ENCODE results near the gene PLA2G4E.

Gene PLA2G4E

DNA sequence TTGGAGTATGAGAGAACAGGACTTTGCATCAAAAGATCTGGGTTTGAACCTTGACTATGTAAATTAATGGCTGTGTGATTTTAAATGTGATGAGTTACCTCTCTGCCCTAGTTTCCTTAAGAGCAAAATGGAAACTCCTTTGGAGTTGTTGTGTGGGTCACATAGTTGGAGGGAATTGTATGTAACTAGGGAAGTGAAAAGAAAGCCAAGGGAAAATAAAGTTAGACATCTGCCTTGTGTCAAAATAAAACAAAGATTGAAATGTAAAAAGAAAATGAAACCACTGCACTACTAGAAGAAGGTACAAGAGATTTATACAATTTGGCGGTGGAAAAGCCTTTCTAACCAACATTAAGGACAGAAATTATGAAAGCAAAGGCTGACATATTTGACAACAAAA lies 46.8 kb downstream of the PLA2G4E start:
- TF ChIP-seq, protein P1, sequence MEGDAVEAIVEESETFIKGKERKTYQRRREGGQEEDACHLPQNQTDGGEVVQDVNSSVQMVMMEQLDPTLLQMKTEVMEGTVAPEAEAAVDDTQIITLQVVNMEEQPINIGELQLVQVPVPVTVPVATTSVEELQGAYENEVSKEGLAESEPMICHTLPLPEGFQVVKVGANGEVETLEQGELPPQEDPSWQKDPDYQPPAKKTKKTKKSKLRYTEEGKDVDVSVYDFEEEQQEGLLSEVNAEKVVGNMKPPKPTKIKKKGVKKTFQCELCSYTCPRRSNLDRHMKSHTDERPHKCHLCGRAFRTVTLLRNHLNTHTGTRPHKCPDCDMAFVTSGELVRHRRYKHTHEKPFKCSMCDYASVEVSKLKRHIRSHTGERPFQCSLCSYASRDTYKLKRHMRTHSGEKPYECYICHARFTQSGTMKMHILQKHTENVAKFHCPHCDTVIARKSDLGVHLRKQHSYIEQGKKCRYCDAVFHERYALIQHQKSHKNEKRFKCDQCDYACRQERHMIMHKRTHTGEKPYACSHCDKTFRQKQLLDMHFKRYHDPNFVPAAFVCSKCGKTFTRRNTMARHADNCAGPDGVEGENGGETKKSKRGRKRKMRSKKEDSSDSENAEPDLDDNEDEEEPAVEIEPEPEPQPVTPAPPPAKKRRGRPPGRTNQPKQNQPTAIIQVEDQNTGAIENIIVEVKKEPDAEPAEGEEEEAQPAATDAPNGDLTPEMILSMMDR (IDR thresholded peaks at IDR 0.05; ENCODE audit: low read depth, low read length) = no peak
- no peak overlapping the region for H3K4me3 ChIP-seq (ENCODE audit: low read depth, low read length)

DNA sequence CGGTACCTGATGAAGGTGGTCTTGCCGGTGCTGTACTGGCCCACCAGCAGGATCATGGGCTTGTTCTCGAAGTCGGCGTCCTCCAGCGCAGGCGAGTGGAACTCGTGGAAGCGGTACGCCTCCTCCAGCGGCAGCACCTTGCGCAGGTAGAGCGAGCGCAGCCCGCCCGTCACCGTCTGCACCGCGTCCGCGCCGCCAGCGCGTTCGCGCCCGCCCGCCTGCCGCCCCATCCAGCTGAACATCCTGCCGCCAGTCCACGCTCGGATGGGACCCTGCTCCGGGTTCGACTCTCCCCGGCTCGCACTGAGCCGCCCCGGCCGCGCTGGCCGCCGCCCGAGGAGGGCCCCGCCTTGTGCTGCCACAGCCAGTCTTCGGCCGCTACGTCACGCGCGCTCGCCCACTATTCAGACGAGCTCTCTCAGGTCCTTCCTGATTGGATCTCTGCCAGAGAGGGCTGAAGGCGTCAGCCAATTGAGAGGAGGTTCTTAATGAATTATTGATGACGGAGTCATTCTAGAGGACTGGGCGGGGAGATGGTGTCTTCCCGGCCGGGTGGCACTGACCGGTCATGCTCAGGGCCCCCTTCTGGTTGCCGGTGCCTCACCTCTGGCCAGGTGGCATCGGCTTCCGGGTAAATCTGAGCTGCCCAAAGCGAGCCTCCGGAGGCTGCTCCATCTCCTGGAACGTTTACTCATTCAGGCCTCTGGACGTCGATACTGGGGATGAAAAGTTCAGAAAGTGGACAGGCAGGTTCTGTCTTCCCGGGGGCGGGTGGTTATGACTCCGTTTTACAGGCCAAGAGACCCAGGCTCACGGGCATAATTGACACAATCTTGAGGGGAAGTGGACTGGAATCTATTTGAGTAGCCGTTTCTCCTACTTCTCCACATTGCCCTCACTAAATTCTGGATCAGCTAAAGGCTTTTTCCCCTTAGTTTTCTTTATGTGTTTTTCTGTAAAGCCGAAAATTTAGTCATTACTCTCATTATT lies 48.3 kb downstream of the PLA2G4E start, which contains the start of gene EHD4:
Gene EHD4 (minus strand): TSS at position 305 of the 990 bp plus-strand sequence. CDS start 63 bp downstream, at position 242.
- H3K4me3 ChIP-seq (ENCODE audit: low read depth, low read length) = peak within 1 kb of the TSS; percentile 94
- TF ChIP-seq, protein P1 (IDR thresholded peaks at IDR 0.05; ENCODE audit: low read depth, low read length) = peak; percentile 40

DNA sequence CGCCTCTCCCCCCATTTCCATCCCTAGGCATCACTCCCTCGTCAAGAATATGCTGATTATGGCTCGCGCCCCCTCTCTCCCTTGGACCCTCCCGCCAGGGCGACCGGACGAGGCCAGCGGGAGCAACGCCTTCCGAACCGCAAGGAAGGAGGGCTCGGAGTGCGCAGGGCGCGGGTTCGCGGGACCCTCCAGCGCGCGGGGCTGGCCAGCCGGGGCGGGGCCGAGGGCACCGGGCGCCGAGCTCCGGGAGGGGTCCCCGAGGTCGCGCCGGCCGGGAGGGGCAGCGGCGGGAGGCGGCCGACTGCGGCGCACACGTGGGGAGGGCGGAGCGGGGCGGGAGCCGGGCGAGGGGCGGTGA lies 49.0 kb downstream of the PLA2G4E start:
- peak overlapping the region; percentile 94 for H3K4me3 ChIP-seq (ENCODE audit: low read depth, low read length)
- TF ChIP-seq, protein P1 (IDR thresholded peaks at IDR 0.05; ENCODE audit: low read depth, low read length) = no peak

DNA sequence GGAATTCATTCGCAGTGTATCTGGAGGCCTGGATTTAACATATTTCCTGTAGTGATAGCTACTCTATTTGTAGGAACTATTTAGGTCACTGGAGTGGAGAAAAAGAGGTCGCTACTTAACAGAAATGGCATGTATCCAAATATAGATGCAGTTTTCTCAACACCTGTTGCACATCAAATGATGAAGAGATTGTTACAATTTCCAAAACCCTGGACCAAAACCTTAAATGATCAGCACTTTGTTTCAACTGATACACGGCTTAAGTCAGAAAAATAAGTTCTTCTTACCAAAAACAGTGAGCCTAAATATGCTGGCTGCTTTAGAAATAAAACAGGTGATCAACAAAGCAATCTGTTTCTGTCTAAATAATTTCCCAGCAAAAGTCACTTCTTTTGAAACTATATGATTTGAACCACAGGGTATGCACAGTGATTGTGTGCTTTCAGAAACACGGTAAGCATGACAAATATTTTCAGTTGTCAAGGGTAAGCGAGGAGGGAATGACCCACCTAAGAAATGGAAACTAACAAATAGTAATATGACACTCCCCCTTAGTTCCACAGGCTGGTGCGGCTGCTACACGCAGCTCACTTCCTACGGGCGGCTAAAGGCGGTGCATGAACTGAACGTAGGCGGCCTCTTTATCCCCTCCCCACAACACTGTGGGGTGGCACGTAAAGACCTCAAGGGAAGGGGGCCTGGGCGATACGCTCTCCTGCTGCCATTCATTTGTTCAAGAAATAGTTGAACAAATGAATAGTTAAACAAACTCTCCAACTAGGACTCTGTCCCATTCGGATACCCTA lies 49.5 kb downstream of the PLA2G4E start:
- TF ChIP-seq, protein P1 (IDR thresholded peaks at IDR 0.05; ENCODE audit: low read depth, low read length) = no peak
- peak overlapping the region; percentile 94 for H3K4me3 ChIP-seq (ENCODE audit: low read depth, low read length)

DNA sequence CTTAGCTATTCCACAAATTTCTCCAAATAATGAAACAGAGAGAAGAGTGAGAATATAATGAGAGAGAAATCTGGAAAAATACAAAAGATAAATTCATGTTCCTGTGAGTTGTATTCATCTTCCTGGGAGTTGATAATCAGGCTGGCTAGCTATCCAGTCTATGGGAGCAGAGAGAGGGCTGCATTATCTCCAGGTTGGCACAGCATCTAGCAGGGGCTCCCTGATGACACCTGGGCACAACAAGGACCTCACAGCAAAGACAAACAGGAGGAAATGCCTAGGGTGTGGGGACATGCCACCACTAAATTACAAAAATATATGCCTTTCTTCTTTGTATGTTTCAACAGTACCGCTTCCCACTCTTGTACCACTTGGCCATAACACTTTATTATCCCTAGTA lies 50.4 kb downstream of the PLA2G4E start:
- no peak overlapping the region for H3K4me3 ChIP-seq (ENCODE audit: low read depth, low read length)
- TF ChIP-seq, protein P1 (IDR thresholded peaks at IDR 0.05; ENCODE audit: low read depth, low read length) = no peak

DNA sequence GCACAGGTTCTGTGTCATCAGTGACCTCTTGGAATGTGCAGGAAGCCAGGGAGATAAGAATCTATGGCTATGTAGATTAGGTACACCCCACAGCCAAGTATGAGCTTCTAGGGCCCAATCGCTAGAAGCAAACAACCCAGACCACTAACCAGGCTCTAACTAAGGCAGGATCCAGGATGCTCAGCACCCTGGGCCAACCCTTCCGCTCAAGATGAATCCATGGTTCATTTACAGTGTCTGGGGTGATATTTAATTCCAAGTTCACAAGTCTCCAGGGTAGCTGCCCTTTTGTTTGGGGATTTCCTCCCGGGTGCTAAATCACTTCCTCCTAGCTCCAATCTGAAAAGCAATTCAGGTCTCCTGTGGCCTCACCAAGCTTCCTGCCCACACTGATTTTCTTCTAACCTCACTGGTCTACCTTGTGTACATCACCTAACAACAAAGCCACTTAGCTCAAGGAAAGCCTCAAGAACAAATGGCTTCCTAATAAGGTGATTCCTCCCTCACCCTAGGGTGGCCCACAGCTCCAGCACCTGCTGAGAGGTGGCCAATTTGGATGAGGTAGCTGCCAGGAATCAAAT lies 50.9 kb downstream of the PLA2G4E start:
- no peak overlapping the region for H3K4me3 ChIP-seq (ENCODE audit: low read depth, low read length)
- TF ChIP-seq, protein P1 (IDR thresholded peaks at IDR 0.05; ENCODE audit: low read depth, low read length) = no peak

All from WI38 (cell line).